Measurements from ENCODE around the gene CABLES1. TPM values are rescaled to one million over a fixed set of nuclear protein-coding genes. Genes with fewer than 3 reads are reported as not detected.

Gene CABLES1
- total and polyA plus RNA-seq, 9 donors = 3.7 to 8.6 (median 6.2) TPM

DNA sequence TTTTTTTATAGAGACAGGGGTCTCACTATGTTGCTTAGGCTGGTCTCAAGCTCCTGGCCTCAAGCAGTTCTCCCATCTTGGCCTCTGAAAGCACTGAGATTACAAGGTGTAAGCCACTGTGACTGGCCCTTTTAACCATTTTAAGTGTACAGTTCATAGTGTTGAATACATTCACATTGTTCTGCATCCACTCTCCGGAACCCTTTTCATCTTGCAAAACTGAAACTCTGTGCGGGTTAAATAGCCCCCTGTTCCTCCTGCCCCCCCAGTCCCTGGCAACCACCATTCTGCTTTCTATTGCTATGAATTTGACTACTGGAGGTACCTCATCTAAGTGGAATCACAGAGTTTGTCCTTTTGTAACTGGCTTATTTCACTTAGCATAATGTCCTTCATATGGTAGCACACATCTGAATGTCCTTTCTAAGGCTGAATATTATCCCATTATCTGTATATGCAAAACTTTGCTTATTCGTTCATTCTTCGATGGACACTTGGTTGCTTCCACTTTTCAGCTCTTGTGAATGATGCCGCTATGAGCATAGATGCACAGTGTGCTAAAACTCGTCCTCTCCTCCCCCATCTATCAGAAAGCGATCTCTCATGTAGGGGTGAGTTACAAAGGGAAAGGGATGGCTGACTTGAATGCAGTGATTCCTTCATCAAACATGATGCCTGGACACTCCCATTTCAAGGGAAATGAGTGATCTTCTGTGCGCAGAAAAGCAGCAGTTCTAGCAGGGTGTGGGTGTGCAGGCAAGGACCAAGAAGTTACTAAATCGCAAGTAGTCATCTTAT lies 30.2 kb downstream of the CABLES1 start:
- 90% methylated on average over 2 of the region's 9 CpGs for WGBS (ENCODE audit: insufficient coverage)
- no peaks in the 10 kb centered on the region for H3K27me3 ChIP-seq (ENCODE audit: control insufficient read depth, insufficient read depth, low read length)
- no peak for DNase-seq
- H3K4me1 ChIP-seq (ENCODE audit: control insufficient read depth, insufficient read depth, low read length) = peaks cover 3% of the 10 kb centered on the region
- no peak overlapping the region for H3K4me3 ChIP-seq (ENCODE audit: low read length)
- H3K9me3 ChIP-seq (replicated peaks; ENCODE audit: control insufficient read depth, low read depth, low read length) = no peaks in the 10 kb centered on the region
- H3K36me3 ChIP-seq (ENCODE audit: control insufficient read depth, insufficient read depth, low read length) = peaks cover 3% of the 10 kb centered on the region
- no peak overlapping the region for H3K27ac ChIP-seq (ENCODE audit: low read length)

DNA sequence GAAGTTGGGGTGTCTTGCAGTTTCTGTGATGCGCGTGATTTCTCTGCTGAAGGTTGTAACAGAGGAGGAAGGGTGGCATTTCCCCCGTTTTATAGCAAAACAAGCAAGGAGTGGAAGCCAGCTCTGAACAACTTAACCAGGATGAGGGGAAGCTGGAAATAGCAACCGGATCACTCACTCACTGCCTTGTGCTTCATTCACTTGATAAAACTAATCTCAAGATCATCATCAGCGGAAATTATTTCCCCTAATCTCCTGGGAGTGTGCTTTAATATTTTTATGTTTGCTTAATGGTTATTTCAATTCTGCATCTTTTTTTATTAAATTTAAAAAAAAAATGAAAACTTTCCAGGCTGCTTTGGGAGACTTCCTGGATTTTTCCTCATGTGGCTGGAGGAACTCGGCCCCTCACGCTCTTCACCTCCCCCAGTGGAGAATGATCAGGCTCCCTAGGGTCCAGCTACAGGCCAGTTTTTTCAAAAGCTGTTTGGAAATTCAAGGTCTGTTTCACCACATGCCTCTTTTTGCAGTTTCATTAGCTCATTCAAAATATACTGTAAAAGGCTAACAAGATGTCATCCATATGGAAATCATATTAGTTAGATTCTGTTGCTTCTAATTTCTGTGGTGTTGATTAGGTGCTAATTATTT lies 31.7 kb downstream of the CABLES1 start:
- Histone ChIP-seq H3K9me3 (replicated peaks; ENCODE audit: control insufficient read depth, low read depth, low read length) (no peaks in the 10 kb centered on the region), H3K4me3 (ENCODE audit: low read length) (no peak overlapping the region), H3K36me3 (ENCODE audit: control insufficient read depth, insufficient read depth, low read length) (peaks cover 3% of the 10 kb centered on the region), H3K27me3 (ENCODE audit: control insufficient read depth, insufficient read depth, low read length) (no peaks in the 10 kb centered on the region), H3K4me1 (ENCODE audit: control insufficient read depth, insufficient read depth, low read length) (peaks cover 3% of the 10 kb centered on the region), H3K27ac (ENCODE audit: low read length) (no peak overlapping the region)
- peak; percentile 44 for DNase-seq
- WGBS (ENCODE audit: insufficient coverage) = 47% methylated on average over 4 of the region's 7 CpGs

DNA sequence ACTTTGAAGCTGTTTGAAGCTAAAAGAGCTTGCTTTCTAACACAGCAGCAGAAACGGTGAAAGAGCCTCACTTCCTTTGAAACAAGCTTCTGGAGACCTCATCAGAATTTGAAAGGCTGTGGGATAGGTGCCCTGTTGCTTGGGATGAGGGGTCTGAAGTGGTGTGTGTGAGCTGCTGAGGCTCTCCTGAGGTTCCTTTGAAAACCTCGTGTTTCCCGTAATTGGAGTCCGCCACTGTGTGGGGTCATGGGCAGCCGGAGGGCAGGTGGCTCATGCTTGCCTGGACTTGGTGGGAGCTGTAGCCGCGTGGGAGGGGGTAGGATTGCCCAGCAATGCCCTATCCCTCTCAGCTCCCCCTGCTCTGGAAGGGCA lies 34.4 kb downstream of the CABLES1 start:
- H3K4me1 ChIP-seq (ENCODE audit: control insufficient read depth, insufficient read depth, low read length) = peaks cover 3% of the 10 kb centered on the region
- 27% methylated on average over 1 of the region's 7 CpGs for WGBS (ENCODE audit: insufficient coverage)
- H3K36me3 ChIP-seq (ENCODE audit: control insufficient read depth, insufficient read depth, low read length) = no peaks in the 10 kb centered on the region
- H3K27me3 ChIP-seq (ENCODE audit: control insufficient read depth, insufficient read depth, low read length) = no peaks in the 10 kb centered on the region
- no peak overlapping the region for H3K4me3 ChIP-seq (ENCODE audit: low read length)
- no peak for DNase-seq
- no peaks in the 10 kb centered on the region for H3K9me3 ChIP-seq (replicated peaks; ENCODE audit: control insufficient read depth, low read depth, low read length)
- no peak overlapping the region for H3K27ac ChIP-seq (ENCODE audit: low read length)

DNA sequence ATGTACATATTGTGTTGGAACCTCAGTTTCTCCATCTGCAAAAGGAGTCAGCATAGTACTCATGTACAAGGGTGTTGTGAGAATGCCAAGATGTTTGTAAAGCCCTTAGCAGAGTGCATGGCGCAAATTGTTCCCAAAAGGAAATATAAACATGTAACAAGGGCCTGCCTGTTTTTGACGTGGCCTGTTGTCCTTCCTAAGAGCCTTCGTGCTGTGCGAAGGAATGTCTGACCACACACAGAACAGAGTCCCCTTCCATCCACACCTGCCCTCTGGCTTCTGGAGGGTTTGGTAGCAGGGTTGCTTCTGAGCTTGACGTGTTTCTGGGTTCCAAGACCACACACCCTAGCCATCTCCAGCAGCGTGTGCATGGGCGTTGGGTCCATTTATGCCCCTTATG lies 34.9 kb downstream of the CABLES1 start:
- H3K27ac ChIP-seq (ENCODE audit: low read length) = no peak overlapping the region
- H3K27me3 ChIP-seq (ENCODE audit: control insufficient read depth, insufficient read depth, low read length) = no peaks in the 10 kb centered on the region
- H3K9me3 ChIP-seq (replicated peaks; ENCODE audit: control insufficient read depth, low read depth, low read length) = no peaks in the 10 kb centered on the region
- no peak overlapping the region for H3K4me3 ChIP-seq (ENCODE audit: low read length)
- H3K36me3 ChIP-seq (ENCODE audit: control insufficient read depth, insufficient read depth, low read length) = no peaks in the 10 kb centered on the region
- H3K4me1 ChIP-seq (ENCODE audit: control insufficient read depth, insufficient read depth, low read length) = peaks cover 3% of the 10 kb centered on the region
- WGBS (ENCODE audit: insufficient coverage) = 81% methylated on average over 3 of the region's 7 CpGs
- no peak for DNase-seq

DNA sequence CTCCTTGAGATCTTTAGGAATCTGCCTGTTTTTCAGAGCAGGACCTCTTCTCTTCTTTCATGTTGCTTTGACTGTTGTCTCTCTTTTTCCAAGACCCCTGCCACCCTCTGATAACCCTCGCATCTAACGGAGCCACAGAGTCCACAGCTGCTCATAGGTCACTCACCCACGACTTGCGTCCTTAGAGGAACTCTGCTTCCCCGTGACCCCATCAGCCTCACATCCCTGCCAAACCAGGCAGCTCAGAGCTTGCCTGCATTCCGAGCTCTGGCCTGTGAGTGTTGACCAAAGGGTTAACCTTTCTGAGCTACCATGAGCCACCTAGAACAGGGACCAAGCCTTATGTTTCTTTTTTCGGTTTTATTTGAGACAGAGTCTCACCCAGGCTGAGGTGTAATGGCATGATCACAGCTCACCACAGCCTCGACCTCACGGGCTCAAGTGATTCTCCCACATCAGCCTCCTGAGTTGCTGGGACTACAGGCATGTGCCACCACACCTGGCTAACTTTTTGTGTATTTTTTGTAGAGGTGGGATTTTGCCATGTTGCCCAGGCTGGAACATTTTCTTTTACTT lies 36.4 kb downstream of the CABLES1 start:
- WGBS (ENCODE audit: insufficient coverage) = 84% methylated on average over 9 of the region's 9 CpGs
- no peak overlapping the region for H3K4me3 ChIP-seq (ENCODE audit: low read length)
- H3K4me1 ChIP-seq (ENCODE audit: control insufficient read depth, insufficient read depth, low read length) = peaks cover 2% of the 10 kb centered on the region

DNA sequence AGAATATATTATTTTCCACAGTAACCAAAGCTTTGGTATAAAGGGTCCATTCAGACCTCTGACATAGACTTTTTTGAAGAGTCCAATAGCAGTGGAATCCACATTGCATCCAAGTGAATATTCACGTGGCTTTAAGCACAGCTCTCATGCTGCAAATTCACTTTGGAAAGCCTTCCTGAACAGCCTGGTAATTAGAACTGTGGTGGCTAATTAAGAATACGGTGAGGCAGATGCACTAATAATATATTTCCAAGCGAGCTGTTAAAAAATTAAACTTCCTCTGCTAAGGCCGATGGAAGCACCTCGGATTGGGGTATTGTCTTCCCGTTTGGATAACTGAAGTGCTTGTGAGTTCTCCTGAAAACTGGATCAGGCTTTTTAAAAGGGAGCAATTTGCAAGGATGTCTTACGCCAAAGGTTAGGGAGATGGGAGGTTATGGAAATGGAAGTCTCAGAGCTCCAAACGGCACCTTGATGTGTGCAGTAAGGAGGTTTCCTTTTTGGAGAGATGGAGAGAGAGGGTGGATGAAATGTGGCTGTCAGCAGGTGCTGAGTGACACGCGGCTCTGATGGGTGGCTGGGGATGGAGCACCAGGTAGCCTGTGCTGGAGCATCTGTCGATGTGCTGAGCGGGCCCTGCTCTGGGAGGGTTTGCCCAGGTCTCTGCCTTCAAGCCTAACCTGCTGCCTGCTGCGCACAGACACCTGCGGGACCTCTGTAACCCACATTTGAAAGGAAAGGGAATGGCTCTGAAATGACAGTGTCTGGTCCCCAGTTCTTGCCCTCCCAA lies 37.5 kb downstream of the CABLES1 start:
- Histone ChIP-seq H3K9me3 (replicated peaks; ENCODE audit: control insufficient read depth, low read depth, low read length) (no peaks in the 10 kb centered on the region), H3K27me3 (ENCODE audit: control insufficient read depth, insufficient read depth, low read length) (no peaks in the 10 kb centered on the region), H3K4me3 (ENCODE audit: low read length) (no peak overlapping the region), H3K27ac (ENCODE audit: low read length) (no peak overlapping the region), H3K4me1 (ENCODE audit: control insufficient read depth, insufficient read depth, low read length) (no peaks in the 10 kb centered on the region), H3K36me3 (ENCODE audit: control insufficient read depth, insufficient read depth, low read length) (no peaks in the 10 kb centered on the region)
- DNase-seq = no peak
- WGBS (ENCODE audit: insufficient coverage) = 78% methylated on average over 8 of the region's 14 CpGs

More for the DNA sequence above, 36.4 kb downstream of the CABLES1 start:
- Histone ChIP-seq H3K27ac (ENCODE audit: low read length) (no peak overlapping the region), H3K27me3 (ENCODE audit: control insufficient read depth, insufficient read depth, low read length) (no peaks in the 10 kb centered on the region), H3K9me3 (replicated peaks; ENCODE audit: control insufficient read depth, low read depth, low read length) (no peaks in the 10 kb centered on the region), H3K36me3 (ENCODE audit: control insufficient read depth, insufficient read depth, low read length) (no peaks in the 10 kb centered on the region)
- DNase-seq = no peak

DNA sequence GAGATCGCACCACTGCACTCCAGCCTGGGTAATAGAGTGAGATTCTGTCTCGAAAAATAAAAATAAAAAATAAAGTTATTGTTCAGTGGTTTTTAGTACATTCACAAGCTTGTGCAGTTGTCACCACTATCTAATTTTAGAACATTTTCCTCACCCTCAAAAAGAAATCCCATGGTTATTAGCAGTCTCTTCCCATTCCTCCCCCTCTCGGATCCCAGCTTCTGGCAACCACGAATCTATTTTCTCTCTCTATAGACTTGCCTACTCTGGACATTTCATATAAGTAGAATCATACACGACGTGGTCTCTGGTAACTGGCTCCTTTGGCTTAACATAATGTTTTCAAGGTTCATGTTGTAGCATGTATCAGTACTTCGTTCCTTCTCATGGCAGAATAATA lies 38.6 kb downstream of the CABLES1 start:
- DNase-seq = no peak
- H3K4me1 ChIP-seq (ENCODE audit: control insufficient read depth, insufficient read depth, low read length) = no peaks in the 10 kb centered on the region
- WGBS (ENCODE audit: insufficient coverage) = no CpG with 5 or more reads among the region's 7 CpGs
- H3K4me3 ChIP-seq (ENCODE audit: low read length) = no peak overlapping the region
- H3K9me3 ChIP-seq (replicated peaks; ENCODE audit: control insufficient read depth, low read depth, low read length) = no peaks in the 10 kb centered on the region
- H3K27ac ChIP-seq (ENCODE audit: low read length) = no peak overlapping the region
- H3K27me3 ChIP-seq (ENCODE audit: control insufficient read depth, insufficient read depth, low read length) = no peaks in the 10 kb centered on the region
- no peaks in the 10 kb centered on the region for H3K36me3 ChIP-seq (ENCODE audit: control insufficient read depth, insufficient read depth, low read length)

DNA sequence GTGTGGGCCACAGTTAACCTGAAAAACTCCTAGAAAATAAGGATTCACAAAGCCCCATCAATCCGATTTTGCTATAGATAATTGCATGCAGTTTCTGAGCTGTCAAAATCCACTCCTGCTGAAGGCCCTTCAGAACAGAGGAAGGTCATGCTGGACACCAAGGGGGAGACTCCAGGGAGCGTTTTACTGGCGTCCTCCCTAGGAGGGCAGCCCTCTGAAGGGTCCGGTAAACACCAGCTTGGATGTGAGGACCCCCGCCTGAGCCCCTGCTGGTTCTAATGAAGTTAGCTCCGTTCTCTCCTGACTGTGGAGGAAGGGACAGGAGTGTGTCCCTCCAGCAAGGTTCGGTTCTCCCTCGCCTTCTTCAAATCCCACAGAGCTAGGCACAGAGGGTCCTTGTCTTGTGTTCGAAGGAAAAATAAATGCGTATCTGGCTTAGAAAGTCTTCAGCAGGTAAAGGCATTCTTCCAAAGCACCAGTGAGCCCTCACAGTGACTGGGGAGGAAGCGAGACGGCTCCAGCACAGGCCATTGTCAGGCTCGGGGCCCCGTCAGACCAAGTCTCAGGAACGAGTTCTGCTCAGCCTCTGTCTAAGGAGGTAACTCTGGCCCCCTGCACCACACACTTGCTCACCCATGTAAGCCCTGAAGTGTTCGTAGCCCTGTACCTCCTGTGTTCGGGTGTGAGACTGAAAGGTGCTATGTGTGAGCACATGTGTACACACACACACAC lies 41.6 kb downstream of the CABLES1 start:
- WGBS (ENCODE audit: insufficient coverage) = 85% methylated on average over 11 of the region's 17 CpGs

DNA sequence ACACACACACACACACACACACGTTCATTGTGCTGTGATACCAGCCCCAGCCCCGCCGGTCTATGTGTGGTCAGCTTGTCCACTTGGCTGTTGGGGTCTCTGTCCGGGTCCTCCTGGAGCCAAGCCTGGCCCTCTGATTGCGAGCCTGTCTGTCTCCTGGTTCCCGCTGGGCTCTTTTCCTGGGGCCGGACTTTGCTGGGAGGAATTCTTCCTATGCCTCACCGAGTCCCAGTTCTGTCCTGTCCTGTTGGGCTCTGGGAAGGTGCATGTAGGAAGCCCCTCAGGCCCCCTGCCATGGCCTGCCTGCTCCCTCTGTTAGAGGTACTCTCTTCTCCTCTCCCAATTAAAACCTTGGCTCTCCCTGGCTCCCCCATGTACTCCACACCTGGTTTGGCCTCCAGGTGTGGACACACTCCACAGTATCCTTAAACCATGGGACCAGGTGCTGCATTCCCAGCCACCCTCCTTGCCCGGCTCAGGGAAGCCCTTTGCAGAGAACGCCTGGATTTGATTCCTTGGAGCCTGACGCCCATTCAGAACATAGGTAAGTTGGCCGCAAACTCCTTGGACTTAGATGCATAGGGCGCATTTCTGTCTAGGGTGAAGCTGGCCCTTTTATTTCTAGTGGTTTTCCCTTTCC lies 42.3 kb downstream of the CABLES1 start:
- 90% methylated on average over 7 of the region's 13 CpGs for WGBS (ENCODE audit: insufficient coverage)
- no peak overlapping the region for H3K27ac ChIP-seq (ENCODE audit: low read length)
- H3K9me3 ChIP-seq (replicated peaks; ENCODE audit: control insufficient read depth, low read depth, low read length) = no peaks in the 10 kb centered on the region
- H3K27me3 ChIP-seq (ENCODE audit: control insufficient read depth, insufficient read depth, low read length) = no peaks in the 10 kb centered on the region
- H3K36me3 ChIP-seq (ENCODE audit: control insufficient read depth, insufficient read depth, low read length) = no peaks in the 10 kb centered on the region
- no peak overlapping the region for H3K4me3 ChIP-seq (ENCODE audit: low read length)
- peaks cover 4% of the 10 kb centered on the region for H3K4me1 ChIP-seq (ENCODE audit: control insufficient read depth, insufficient read depth, low read length)
- DNase-seq = no peak

More for the DNA sequence above, 41.6 kb downstream of the CABLES1 start:
- no peak for DNase-seq
- Histone ChIP-seq H3K4me3 (ENCODE audit: low read length) (no peak overlapping the region), H3K36me3 (ENCODE audit: control insufficient read depth, insufficient read depth, low read length) (no peaks in the 10 kb centered on the region), H3K4me1 (ENCODE audit: control insufficient read depth, insufficient read depth, low read length) (peaks cover 4% of the 10 kb centered on the region), H3K27me3 (ENCODE audit: control insufficient read depth, insufficient read depth, low read length) (no peaks in the 10 kb centered on the region), H3K27ac (ENCODE audit: low read length) (no peak overlapping the region), H3K9me3 (replicated peaks; ENCODE audit: control insufficient read depth, low read depth, low read length) (no peaks in the 10 kb centered on the region)

Data from muscle of leg (tissue), 11 donors.